Smooth muscle cell (in vitro differentiated cells): ENCODE data around the gene GPR68. TPM values are rescaled to one million over a fixed set of nuclear protein-coding genes. Genes with fewer than 3 reads are reported as not detected.

Experiments used
- DNase-seq: peaks from one replicate; lab custom pipeline; 2025; ENCODE audit not compliant: unreplicated experiment; lab: John Stamatoyannopoulos, UW
- H2AFZ ChIP-seq: fragments of 200-600 bp; sonication (generic); 2 replicates; pipeline ENCODE4 v1.6.0; 2016; ENCODE audit warnings: antibody characterized with exemption, low read depth, mild to moderate bottlenecking
- H3F3A ChIP-seq: fragments of 200-600 bp; sonication (generic); 2 replicates; pipeline ENCODE4 v1.6.0; 2017; ENCODE audit warnings: antibody characterized with exemption, low read depth
- H3K27ac ChIP-seq: fragments of 200-600 bp; sonication (generic); 2 replicates; pipeline ENCODE4 v1.5.1; 2016; ENCODE audit warnings: low read depth, mild to moderate bottlenecking
- H3K27me3 ChIP-seq: fragments of 200-600 bp; sonication (generic); 2 replicates; pipeline ENCODE4 v1.6.1; 2016; ENCODE audit warnings: low read depth, mild to moderate bottlenecking
- H3K36me3 ChIP-seq: fragments of 200-600 bp; sonication (generic); 2 replicates; pipeline ENCODE4 v1.5.1; 2016; ENCODE audit warnings: low read depth
- H3K4me1 ChIP-seq: fragments of 200-600 bp; sonication (generic); 2 replicates; pipeline ENCODE4 v1.5.1; 2016; ENCODE audit warnings: low read depth
- H3K4me2 ChIP-seq: fragments of 200-600 bp; sonication (generic); 2 replicates; pipeline ENCODE4 v1.6.0; 2016; ENCODE audit warnings: mild to moderate bottlenecking
- H3K4me3 ChIP-seq: fragments of 200-600 bp; sonication (generic); 2 replicates; pipeline ENCODE4 v1.5.1; 2016; ENCODE audit warnings: mild to moderate bottlenecking
- H3K79me2 ChIP-seq: fragments of 200-600 bp; sonication (generic); 2 replicates; pipeline ENCODE4 v1.6.0; 2016; ENCODE audit warnings: low read depth, mild to moderate bottlenecking
- H3K9ac ChIP-seq: fragments of 200-600 bp; sonication (generic); 2 replicates; pipeline ENCODE4 v1.6.0; 2016; ENCODE audit warnings: low read depth
- H3K9me3 ChIP-seq: fragments of 200-600 bp; sonication (generic); replicated peaks from 2 replicates; pipeline ENCODE4 v1.5.1; 2016; ENCODE audit warnings: low read depth
- H4K20me1 ChIP-seq: fragments of 200-600 bp; sonication (generic); 2 replicates; pipeline ENCODE4 v1.6.0; 2016; ENCODE audit warnings: low read depth
- CTCF ChIP-seq: fragments of 200-600 bp; sonication (generic); IDR thresholded peaks from 2 replicates; pipeline ENCODE4 v1.5.1; 2017; ENCODE audit warnings: borderline replicate concordance, mild to moderate bottlenecking, antibody characterized with exemption; ENCODE audit not compliant: insufficient read depth, poor library complexity, severe bottlenecking
- WGBS: methylation state at CpG from one replicate; pipeline ENCODE4 v1.1.7; 2016; ENCODE audit warnings: low lambda C conversion rate; 5-methylcytosine and 5-hydroxymethylcytosine counted together
- polyA plus RNA-seq: library from polyadenylated mRNA; unstranded; fragments of >200 nt; fragmentation: Nextera tagmentation; extraction: Ambion mirVana; gene quantifications from 2 replicates; pipeline ENCODE4 v1.2.1, GENCODE V29; 2016
- total RNA-seq: library from RNA; depleted of rRNA; stranded (reverse); fragments of >200 nt; gene quantifications from 2 replicates; pipeline ENCODE4 v1.2.3, GENCODE V29; 2014

Gene GPR68
- total and polyA plus RNA-seq, 2 experiments from 2014 or later, result 3.2 to 4.4 TPM

- TF ChIP-seq CTCF, result no peak
- Histone ChIP-seq H3K4me3 (no peak overlapping the region), H3K9me3 (no peaks in the 10 kb centered on the region), H3K4me2 (no peak overlapping the region), H2AFZ (no peak overlapping the region), H3K27ac (no peak overlapping the region), H4K20me1 (no peaks in the 10 kb centered on the region), H3K79me2 (no peaks in the 10 kb centered on the region), H3F3A (peaks cover 8% of the 10 kb centered on the region), H3K4me1 (no peaks in the 10 kb centered on the region), H3K36me3 (no peaks in the 10 kb centered on the region), H3K27me3 (no peaks in the 10 kb centered on the region), H3K9ac (no peak overlapping the region)
- WGBS, result 97% methylated on average over 28 of the region's 28 CpGs
- no peak for DNase-seq
These were observed 44.4 kb upstream of the GPR68 start for GRCh38 chr14:91288876-91289275.

- Histone ChIP-seq H3K4me1 (no peaks in the 10 kb centered on the region), H2AFZ (no peak overlapping the region), H3K4me2 (no peak overlapping the region), H3F3A (peaks cover 17% of the 10 kb centered on the region), H4K20me1 (no peaks in the 10 kb centered on the region), H3K79me2 (no peaks in the 10 kb centered on the region), H3K27ac (no peak overlapping the region), H3K36me3 (no peaks in the 10 kb centered on the region), H3K4me3 (no peak overlapping the region), H3K9me3 (no peaks in the 10 kb centered on the region), H3K27me3 (no peaks in the 10 kb centered on the region), H3K9ac (no peak overlapping the region)
- peak; percentile 88 for TF ChIP-seq CTCF
- WGBS, result 53% methylated on average over 7 of the region's 7 CpGs
- peak; percentile 25 for DNase-seq
These were observed 42.0 kb upstream of the GPR68 start for GRCh38 chr14:91286530-91286937.

- peak overlapping the region; percentile 80 for H3K27ac ChIP-seq
- peak overlapping the region; percentile 35 for H3K4me2 ChIP-seq
- DNase-seq, result no peak
- H3K27me3 ChIP-seq, result no peaks in the 10 kb centered on the region
- H3F3A ChIP-seq, result peaks cover 17% of the 10 kb centered on the region
- H4K20me1 ChIP-seq, result no peaks in the 10 kb centered on the region
- no peaks in the 10 kb centered on the region for H3K9me3 ChIP-seq
- H3K79me2 ChIP-seq, result no peaks in the 10 kb centered on the region
- TF ChIP-seq CTCF, result no peak
- H3K4me3 ChIP-seq, result no peak overlapping the region
- H3K36me3 ChIP-seq, result no peaks in the 10 kb centered on the region
- H3K9ac ChIP-seq, result no peak overlapping the region
- 59% methylated on average over 14 of the region's 14 CpGs for WGBS
- H2AFZ ChIP-seq, result no peak overlapping the region
- no peaks in the 10 kb centered on the region for H3K4me1 ChIP-seq
These were observed 40.5 kb upstream of the GPR68 start for GRCh38 chr14:91284791-91285548.
